OCI-LY1 (cell line): Measurements from ENCODE around the gene MMP14.

Experiments used
- H2AFZ ChIP-seq: fragments of 200-600 bp; sonication (generic), shearing (Covaris generic); 2 replicates; pipeline ENCODE4 v1.6.0; 2014; ENCODE audit warnings: antibody characterized with exemption, mild to moderate bottlenecking, low read length
- H3F3A ChIP-seq: fragments of 200-600 bp; sonication (generic), shearing (Covaris generic); 2 replicates; pipeline ENCODE4 v1.6.0; 2014; ENCODE audit warnings: mild to moderate bottlenecking, antibody characterized with exemption, low read length, moderate library complexity; ENCODE audit not compliant: insufficient read depth
- H3K27ac ChIP-seq: fragments of 200-600 bp; sonication (generic); 2 replicates; pipeline ENCODE4 v1.5.1; 2014; ENCODE audit warnings: low read length, mixed run types, mild to moderate bottlenecking, low read depth; ENCODE audit not compliant: poor library complexity, severe bottlenecking
- H3K27me3 ChIP-seq: fragments of 200-600 bp; sonication (generic); 2 replicates; pipeline ENCODE4 v1.6.0; 2014; ENCODE audit warnings: antibody characterized with exemption, mild to moderate bottlenecking, low read length, moderate library complexity; ENCODE audit not compliant: insufficient read depth
- H3K36me3 ChIP-seq: fragments of 200-600 bp; sonication (generic); 2 replicates; pipeline ENCODE4 v1.6.1; 2014; ENCODE audit warnings: mild to moderate bottlenecking, antibody characterized with exemption, low read length, moderate library complexity, mixed read lengths; ENCODE audit not compliant: insufficient read depth
- H3K4me1 ChIP-seq: fragments of 200-600 bp; sonication (generic); 2 replicates; pipeline ENCODE4 v1.5.1; 2014; ENCODE audit warnings: mild to moderate bottlenecking, low read length, moderate library complexity; ENCODE audit not compliant: insufficient read depth, severe bottlenecking
- H3K4me2 ChIP-seq: fragments of 200-600 bp; sonication (generic), shearing (Covaris generic); 2 replicates; pipeline ENCODE4 v1.6.1; 2014; ENCODE audit warnings: low read length
- H3K4me3 ChIP-seq: fragments of 200-600 bp; sonication (generic); 2 replicates; pipeline ENCODE4 v1.5.1; 2014; ENCODE audit warnings: low read length, low read depth, mild to moderate bottlenecking, mixed read lengths; ENCODE audit not compliant: poor library complexity, severe bottlenecking
- H3K79me2 ChIP-seq: fragments of 200-600 bp; shearing (Covaris generic); 2 replicates; pipeline ENCODE4 v1.6.1; 2016; ENCODE audit warnings: mixed run types, low read length, mixed read lengths; ENCODE audit not compliant: insufficient read depth
- H3K9ac ChIP-seq: fragments of 200-600 bp; sonication (generic), shearing (Covaris generic); 2 replicates; pipeline ENCODE4 v1.6.1; 2014; ENCODE audit warnings: mild to moderate bottlenecking, low read length, mixed read lengths
- H3K9me2 ChIP-seq: fragments of 200-600 bp; sonication (generic), shearing (Covaris generic); 2 replicates; pipeline ENCODE4 v1.6.1; 2014; ENCODE audit warnings: low read depth, mild to moderate bottlenecking, low read length, mixed read lengths
- H3K9me3 ChIP-seq: fragments of 200-600 bp; shearing (Covaris generic); 2 replicates; pipeline ENCODE4 v1.6.1; 2014; ENCODE audit warnings: low read length, mixed read lengths
- H4K20me1 ChIP-seq: fragments of 200-600 bp; sonication (generic), shearing (Covaris generic); 2 replicates; pipeline ENCODE4 v1.6.0; 2016; ENCODE audit warnings: mild to moderate bottlenecking, low read length; ENCODE audit not compliant: insufficient read depth
- CTCF ChIP-seq: fragments of 200-600 bp; sonication (generic), shearing (Covaris generic); IDR thresholded peaks from 2 replicates; pipeline ENCODE4 v1.5.1; 2017; ENCODE audit warnings: mild to moderate bottlenecking, antibody characterized with exemption, low read length, moderate library complexity, mixed read lengths
- EZH2 ChIP-seq: fragments of 200-600 bp; sonication (generic), shearing (Covaris generic); IDR thresholded peaks from 2 replicates; pipeline ENCODE4 v1.8.0; 2017; ENCODE audit warnings: borderline replicate concordance, mixed run types, mild to moderate bottlenecking, antibody characterized with exemption, low read length, moderate library complexity, mixed read lengths

MMP14 gene

GRCh38 chr14:22837114-22837749 is 847 bp downstream of the MMP14 start:
- Histone ChIP-seq H4K20me1 (no peaks in the 10 kb centered on the region), H3K9me2 (no peaks in the 10 kb centered on the region), H3K4me1 (no peaks in the 10 kb centered on the region), H3F3A (no peaks in the 10 kb centered on the region), H3K4me2 (no peak overlapping the region), H3K27me3 (no peaks in the 10 kb centered on the region), H3K9ac (no peak overlapping the region), H3K36me3 (peaks cover 27% of the 10 kb centered on the region), H3K79me2 (no peaks in the 10 kb centered on the region), H3K27ac (no peak overlapping the region), H3K9me3 (no peaks in the 10 kb centered on the region), H3K4me3 (no peak overlapping the region), H2AFZ (no peak overlapping the region)
- TF ChIP-seq EZH2 (no peak), CTCF (no peak)

GRCh38 chr14:22837750-22838538 is 1.6 kb downstream of the MMP14 start:
- Histone ChIP-seq H2AFZ (no peak overlapping the region), H3K4me2 (no peak overlapping the region), H3K36me3 (peaks cover 26% of the 10 kb centered on the region), H3K9me2 (no peaks in the 10 kb centered on the region), H3K9ac (no peak overlapping the region), H3K4me1 (no peaks in the 10 kb centered on the region), H3K4me3 (no peak overlapping the region), H3K9me3 (no peaks in the 10 kb centered on the region), H4K20me1 (no peaks in the 10 kb centered on the region), H3K27me3 (no peaks in the 10 kb centered on the region), H3K27ac (no peak overlapping the region), H3K79me2 (no peaks in the 10 kb centered on the region), H3F3A (no peaks in the 10 kb centered on the region)
- TF ChIP-seq EZH2 (no peak), CTCF (no peak)

GRCh38 chr14:22838631-22839041 is 2.3 kb downstream of the MMP14 start:
- H2AFZ ChIP-seq: no peak overlapping the region
- H3K4me3 ChIP-seq: no peak overlapping the region
- no peak overlapping the region for H3K27ac ChIP-seq
- no peaks in the 10 kb centered on the region for H3K9me2 ChIP-seq
- peaks cover 20% of the 10 kb centered on the region for H3K36me3 ChIP-seq
- H3K9ac ChIP-seq: no peak overlapping the region
- H3K9me3 ChIP-seq: no peaks in the 10 kb centered on the region
- no peaks in the 10 kb centered on the region for H3K4me1 ChIP-seq
- H3K27me3 ChIP-seq: no peaks in the 10 kb centered on the region
- H4K20me1 ChIP-seq: no peaks in the 10 kb centered on the region
- H3K4me2 ChIP-seq: no peak overlapping the region
- no peaks in the 10 kb centered on the region for H3K79me2 ChIP-seq
- H3F3A ChIP-seq: no peaks in the 10 kb centered on the region
- no peak for TF ChIP-seq CTCF
